Left kidney (tissue), 8 donors: ENCODE results near the gene UBAP2L. TPM values are rescaled to one million over a fixed set of nuclear protein-coding genes. Genes with fewer than 3 reads are reported as not detected.
A peak's percentile ranks its signal among the peaks of the same experiment; 100 is the strongest.

ENCODE experiments used
- DNase-seq: peaks from one replicate; pipeline ENCODE4 v3.0.0-alpha.2; 2013
- long read RNA-seq, 8 donors: transcript quantifications; one replicate each; lab custom pipeline, GENCODE V29; 2026
- polyA plus RNA-seq: library from polyadenylated mRNA; unstranded; fragments of 120-200 nt; gene quantifications from one replicate; pipeline ENCODE4 v1.2.1, GENCODE V29; 2013; ENCODE audit not compliant: insufficient read length

UBAP2L gene, protein sequence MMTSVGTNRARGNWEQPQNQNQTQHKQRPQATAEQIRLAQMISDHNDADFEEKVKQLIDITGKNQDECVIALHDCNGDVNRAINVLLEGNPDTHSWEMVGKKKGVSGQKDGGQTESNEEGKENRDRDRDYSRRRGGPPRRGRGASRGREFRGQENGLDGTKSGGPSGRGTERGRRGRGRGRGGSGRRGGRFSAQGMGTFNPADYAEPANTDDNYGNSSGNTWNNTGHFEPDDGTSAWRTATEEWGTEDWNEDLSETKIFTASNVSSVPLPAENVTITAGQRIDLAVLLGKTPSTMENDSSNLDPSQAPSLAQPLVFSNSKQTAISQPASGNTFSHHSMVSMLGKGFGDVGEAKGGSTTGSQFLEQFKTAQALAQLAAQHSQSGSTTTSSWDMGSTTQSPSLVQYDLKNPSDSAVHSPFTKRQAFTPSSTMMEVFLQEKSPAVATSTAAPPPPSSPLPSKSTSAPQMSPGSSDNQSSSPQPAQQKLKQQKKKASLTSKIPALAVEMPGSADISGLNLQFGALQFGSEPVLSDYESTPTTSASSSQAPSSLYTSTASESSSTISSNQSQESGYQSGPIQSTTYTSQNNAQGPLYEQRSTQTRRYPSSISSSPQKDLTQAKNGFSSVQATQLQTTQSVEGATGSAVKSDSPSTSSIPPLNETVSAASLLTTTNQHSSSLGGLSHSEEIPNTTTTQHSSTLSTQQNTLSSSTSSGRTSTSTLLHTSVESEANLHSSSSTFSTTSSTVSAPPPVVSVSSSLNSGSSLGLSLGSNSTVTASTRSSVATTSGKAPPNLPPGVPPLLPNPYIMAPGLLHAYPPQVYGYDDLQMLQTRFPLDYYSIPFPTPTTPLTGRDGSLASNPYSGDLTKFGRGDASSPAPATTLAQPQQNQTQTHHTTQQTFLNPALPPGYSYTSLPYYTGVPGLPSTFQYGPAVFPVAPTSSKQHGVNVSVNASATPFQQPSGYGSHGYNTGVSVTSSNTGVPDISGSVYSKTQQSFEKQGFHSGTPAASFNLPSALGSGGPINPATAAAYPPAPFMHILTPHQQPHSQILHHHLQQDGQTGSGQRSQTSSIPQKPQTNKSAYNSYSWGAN
- 210 TPM for polyA plus RNA-seq
- long read RNA-seq, donor 1, partial matches to known transcripts = 85 of 95 reads
- long read RNA-seq, donor 1, other reads (novel, unspliced or antisense) = 5 of 95 reads
- long read RNA-seq, donor 2, partial matches to known transcripts = 111 of 179 reads
- long read RNA-seq, donor 2, other reads (novel, unspliced or antisense) = 64 of 179 reads
- long read RNA-seq, donor 3, partial matches to known transcripts = 57 of 59 reads
- long read RNA-seq, donor 3, other reads (novel, unspliced or antisense) = 0 of 59 reads
- long read RNA-seq, donor 4, partial matches to known transcripts = 0 of 2 reads
- long read RNA-seq, donor 4, other reads (novel, unspliced or antisense) = 0 of 2 reads
- long read RNA-seq, donor 5, partial matches to known transcripts = 50 of 52 reads
- long read RNA-seq, donor 5, other reads (novel, unspliced or antisense) = 0 of 52 reads
- long read RNA-seq, donor 6, partial matches to known transcripts = 59 of 60 reads
- long read RNA-seq, donor 6, other reads (novel, unspliced or antisense) = 0 of 60 reads
- long read RNA-seq, donor 7, partial matches to known transcripts = 99 of 101 reads
- long read RNA-seq, donor 7, other reads (novel, unspliced or antisense) = 0 of 101 reads
- long read RNA-seq, donor 8, partial matches to known transcripts = 14 of 16 reads
- long read RNA-seq, donor 8, other reads (novel, unspliced or antisense) = 0 of 16 reads

DNA sequence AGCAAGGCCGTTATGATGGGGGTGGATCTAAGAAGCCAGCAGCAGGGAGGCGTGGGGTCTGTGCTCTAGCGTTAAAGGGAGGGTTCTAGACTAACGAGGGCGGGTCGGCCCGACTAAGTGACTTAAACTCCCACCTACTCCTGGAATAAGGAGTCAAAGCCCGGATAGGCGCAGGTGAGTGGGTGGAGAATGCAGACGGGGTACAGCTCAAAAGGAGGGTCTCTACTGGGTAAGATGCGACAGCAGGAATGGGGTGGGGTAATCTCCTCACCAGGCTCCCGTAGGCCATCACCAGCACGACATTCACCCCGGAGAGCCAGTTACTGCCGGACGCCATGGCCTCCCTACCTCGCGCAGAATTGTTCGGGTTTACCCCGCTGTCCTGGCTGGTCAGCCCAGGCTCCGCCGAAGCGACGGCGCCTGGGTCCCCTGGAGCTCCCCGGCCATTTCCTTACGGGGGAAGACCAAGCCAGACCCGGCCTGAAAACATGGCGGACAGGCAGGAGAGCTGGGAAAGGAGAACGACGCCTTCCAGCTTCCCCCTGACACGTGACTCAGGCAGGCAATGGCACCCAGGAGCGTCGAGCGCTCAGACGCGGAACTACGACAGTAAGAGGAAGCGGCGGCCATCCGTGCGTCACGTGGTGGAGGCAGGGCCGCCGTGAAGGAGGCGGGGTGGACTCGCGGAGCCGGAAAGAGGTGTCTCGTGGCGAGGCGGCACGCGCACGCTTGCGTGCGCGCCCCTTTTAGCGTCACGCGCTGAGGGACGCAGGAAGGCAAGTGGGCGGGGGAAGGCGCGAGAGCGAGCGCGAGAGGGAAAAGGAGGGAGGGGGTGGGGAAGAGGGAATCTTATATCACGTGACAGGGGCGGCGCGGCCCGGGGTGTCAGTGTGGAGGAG, at the start of gene UBAP2L:
TSS of gene UBAP2L (plus strand) at position 885 of the 899 bp plus-strand sequence. CDS start 4,169 bp downstream, outside the sequence.
- DNase-seq = peak; percentile 99

DNA sequence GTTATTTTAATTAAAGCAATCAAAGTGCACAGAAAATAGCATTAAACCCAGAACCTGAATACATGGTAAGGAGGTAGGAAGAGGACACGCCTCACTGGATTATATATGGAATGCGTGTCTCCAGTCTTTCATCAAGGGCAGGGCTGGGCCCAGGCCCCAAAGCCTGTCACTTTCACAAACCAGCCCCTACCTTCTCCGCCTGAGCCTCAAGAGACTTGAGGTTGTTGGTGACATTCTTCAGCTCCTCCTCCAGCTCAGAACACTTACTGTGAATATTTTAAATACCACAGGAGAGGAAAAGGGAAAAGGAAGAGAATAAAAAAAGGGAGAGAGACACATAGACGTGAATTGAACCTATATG, 49.6 kb upstream of the UBAP2L start:
- DNase-seq = no peak

DNA sequence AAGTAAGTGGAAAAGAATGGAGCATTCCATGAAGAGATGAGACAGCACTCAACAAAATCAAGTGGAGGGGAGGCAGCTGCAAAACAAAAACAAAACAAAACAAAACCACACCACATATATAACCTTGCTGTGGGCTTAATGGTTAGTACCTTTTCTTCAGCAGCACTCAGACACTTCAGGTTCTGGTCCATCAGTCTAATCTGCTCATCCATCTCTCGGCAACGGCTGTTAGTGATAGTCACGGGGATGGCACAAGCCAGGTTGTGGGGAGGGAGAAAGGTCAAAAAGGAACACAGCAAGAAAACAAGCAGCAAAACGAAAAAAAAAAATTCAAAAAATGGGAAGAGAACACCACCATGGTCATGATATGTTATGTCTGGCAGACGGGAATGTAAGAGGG, 48.9 kb upstream of the UBAP2L start:
- DNase-seq = no peak

DNA sequence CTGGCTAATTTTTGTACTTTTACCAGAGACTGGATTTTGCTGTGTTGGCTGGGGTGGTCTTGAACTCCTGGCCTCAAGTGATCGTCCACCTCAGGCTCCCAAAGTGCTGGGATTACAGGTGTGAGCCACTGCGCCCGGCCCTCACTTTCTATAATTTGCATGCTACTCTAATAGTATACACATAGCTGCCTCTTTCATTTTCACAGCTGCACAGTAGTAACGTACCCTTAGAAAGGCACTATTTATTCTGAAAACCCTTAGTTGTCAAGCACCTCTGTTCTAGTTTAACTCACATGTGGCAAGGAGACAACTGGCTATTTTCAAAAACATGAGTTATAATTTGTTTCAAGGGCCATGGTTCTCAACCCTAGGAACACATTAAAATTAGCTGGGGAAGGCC, 46.1 kb upstream of the UBAP2L start:
- DNase-seq = no peak

DNA sequence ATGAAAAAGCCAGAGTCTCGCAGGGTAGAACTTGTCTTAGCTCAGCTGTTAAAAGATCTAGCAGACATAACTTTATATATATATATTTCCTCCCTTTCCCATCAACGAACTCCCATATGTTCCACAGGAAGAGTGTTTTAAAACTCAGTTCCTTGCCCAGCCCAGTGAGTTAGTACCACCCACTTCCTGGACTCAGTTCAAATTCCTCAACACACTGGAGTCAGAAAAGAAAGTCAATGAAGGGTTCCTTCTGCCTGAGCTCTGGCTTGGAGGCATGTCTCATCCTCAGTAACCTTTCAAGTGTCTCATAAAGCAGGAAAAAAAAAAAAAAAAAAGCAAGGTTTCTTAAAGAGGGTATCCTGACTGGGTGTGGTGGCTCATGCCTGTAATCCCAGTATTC, 44.4 kb upstream of the UBAP2L start:
- DNase-seq = peak; percentile 46

DNA sequence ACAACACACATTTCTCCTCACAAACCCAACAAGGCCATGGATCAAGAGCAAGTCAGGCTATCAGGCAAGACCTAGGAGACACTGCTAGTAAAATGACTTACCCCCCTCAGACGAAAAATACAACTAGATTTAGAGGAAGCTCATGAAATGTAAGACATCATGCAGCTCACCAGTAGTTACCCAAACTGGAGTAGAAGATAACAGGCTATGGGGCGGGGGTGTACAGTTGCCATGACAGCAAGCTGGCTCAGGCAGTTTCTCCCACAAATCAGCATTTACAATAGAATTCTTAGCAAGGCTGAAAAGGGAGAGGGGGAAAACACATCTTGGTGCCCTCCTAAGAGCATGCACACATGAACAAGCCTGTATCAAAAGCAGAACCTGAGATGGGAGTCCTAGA, 42.7 kb upstream of the UBAP2L start:
- DNase-seq = no peak

DNA sequence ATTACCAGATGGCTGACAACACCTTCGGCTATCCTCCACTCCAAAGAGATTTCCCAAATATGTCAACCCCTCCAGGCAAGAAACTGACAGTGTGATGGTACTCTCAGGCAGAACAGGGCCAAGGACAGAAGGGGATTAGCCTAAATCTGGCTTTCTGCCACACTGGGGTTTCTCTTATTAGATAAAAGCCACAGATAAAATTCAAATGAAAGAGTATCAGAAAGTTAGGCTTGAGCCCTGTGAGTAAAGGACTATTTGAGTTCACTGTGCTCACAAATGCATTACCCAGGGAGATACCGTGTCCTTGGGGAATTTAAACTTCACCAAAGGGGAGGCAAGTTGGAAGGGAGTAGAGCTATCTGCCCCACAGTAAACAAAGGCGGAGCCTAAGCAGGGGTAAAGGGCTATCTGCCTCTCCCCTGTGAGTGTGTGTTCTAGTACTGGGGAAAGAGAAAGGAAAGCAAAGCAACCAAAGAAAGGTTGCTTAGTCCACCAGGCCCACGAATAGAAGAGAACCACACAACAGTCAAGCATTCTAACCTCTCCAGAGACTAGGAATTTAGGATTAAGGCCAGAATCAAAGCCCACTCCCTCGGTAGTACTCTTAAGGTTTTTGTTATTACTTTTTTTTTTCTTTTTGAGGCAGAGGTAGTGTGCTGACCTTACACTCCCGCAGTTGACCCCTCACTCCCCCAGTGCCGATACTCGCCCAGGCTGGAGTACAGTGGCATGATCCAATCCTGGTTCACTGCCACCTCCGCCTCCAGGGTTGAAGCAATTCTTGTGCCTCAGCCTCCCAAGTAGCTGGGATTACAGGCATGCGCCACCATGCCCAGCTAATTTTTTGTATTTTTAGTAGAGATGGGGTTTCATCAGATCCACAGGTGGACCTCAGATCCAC, 41.6 kb upstream of the UBAP2L start:
- DNase-seq = no peak

DNA sequence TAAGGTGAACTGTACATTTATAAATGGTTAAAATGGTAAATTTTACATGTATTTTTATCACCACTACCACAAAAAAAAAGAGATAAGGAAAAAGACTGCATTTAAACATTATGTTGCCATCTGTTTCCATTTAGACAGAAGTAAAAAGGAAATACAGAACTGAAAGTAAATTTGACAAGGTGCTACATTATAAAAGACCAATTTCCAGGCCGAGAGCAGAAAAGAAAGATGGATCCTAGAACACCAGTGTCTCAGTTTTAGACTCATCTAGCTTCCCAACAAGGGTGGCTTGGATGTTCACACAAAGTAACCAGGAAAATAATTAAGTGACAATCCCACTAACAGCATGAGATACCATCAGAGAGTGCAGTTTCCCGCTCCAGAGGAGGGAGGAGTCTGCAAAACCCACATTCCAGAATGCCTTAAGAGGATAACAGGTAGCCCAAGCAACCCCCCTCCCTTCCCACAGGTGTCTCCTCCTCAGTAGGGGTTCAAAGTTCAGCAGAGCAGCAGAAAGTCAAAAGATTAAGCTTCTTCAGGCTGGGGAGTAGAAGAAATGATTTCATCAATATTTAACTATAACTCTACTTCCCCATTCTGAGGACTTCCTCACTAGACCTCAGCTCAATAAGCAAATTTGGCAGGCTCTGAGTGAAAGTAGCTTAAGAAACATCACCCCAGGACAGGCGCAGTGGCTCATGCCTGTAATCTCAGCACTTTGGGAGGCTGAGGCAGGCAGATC, 40.6 kb upstream of the UBAP2L start:
- no peak for DNase-seq

DNA sequence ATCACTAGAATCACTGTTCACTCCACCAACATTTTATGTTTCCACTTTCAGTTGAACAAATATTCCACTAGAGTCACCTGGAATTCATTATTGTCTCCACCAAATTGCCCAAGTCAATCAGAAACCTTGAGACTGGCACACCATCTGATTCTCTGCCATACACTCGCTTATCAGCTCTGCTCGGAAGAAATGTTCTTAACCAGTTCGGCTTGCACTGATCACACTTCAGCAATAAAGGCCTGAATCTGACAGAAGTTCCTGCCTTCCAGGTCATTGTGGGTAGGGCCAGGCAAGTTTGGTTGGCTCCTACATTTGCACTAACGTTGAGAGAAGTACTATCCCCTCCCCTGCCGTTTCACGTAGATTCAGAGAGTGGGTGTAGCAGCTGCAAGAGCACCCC, 38.8 kb upstream of the UBAP2L start:
- no peak for DNase-seq

DNA sequence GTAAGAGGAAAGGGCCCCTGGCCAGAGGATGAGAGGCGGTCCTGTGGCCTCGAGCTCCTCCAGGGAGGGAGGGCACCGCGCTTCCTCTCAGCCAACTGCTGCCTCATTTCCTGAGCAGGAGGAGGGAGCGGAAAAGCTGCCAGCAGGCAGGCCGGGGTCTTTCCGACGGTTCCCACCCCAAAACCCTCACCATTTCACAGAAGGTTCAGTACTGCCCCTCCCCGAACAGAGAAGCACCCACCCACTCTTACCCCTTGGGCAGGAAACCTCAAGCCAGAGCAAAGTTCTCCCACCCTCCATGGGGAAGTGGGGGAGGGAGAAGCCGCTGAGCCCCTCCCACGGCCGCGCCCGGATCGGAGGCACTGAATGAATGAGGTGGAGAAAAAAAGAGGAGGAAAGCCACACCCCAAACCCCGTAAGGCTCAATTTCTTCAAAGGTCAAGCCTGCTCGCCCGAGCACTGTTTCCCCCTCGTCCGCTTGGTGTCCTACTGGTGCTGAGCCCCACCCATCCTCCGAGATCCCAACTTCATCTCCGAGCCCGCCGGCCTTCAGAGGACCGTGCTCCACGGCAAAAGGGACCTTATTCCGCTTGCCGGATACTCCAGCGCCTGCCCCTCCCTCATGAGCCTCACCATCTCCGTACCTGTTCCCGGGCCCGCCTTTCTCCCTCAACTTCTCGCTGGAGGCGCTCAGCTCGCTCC, 38.3 kb upstream of the UBAP2L start:
- DNase-seq = peak; percentile 27

DNA sequence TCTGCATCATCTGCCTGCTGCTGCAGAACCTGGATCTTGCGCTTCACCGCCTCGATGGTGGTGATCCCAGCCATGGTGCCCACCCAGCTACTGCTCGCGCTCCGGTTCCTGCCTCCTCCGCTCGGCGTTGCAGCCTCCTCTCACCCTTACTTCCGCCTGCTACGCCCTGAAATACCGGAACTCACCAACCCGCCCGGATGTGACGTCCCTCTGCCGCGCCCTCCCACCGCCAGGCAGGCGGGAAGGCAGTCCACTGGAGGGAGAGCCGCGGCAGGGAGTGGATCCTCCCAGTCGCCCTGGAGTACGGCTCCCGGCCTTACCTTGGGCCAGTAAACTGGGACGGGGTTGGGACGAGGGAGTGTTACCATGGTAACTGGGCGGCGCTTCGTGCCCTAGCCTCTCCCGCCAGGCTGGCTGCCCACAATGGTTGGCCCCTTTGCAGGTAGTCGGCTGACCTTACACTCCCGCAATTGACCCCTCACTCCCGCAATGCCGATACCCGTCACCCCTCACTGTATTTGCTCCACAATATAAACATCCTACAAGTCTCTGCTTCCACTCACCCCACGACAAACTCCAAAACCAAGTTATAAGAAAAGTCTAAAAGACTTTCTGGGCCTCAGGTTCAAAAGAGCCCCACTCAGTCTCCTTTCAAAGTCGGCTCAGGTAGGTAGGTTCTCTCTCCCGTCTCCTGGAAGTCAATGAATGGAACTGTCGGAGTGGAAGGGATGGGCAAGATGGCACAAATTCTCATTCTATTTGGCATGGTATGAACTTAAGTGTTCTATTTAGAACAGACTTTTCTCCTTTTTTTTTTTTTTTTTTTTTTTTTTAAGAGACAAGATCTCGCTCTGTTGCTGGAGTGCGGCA, 37.5 kb upstream of the UBAP2L start:
- DNase-seq = peak; percentile 94

DNA sequence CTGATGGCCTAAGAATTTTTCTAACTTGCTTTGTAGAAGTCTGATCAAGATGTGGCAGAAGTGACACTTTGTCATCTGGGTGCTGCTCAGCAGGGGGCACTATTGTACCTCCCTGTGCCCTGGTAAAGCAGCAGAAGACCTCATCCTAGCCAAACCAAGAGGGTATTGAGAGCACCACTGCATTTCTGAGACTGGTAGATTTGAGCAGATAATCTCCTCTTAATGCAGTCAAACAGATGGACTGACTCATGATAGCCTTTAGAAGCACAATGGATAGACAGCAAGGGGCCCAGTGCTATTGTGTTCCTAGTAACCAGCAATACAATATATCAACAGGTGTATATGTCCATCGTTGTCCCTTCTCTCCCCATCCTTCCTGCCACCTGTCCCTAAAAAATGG, 34.6 kb upstream of the UBAP2L start:
- no peak for DNase-seq

DNA sequence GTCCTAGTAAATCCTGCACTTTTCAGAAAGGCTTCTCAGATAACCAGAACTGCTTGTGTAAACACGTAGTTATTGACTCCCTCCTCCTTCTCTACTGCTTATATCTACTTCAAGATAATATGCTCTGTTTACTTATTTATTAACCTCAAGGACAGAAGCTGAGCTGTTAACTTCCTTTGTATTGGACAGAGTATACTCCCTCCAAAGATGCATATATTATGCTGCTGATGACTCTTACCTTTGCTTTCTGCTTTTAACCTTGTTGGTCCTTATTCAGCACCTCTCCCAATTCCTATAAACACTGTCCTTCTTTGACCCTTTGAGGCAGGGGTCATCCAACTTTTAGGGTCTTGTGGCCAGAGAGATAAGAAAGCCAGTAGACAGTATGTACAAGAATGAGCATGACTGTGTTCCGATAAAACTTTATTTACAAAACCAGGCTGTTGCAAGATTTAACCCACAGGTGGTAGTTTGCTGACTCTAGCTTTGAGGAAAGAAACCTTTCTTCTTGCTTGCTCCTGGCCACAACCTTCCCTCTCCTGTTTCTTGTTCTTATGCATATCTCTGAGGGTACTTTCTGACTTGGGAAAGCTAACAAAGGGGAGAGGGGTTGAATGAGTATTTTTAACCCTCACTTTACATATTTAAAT, 33.8 kb upstream of the UBAP2L start:
- DNase-seq = no peak

DNA sequence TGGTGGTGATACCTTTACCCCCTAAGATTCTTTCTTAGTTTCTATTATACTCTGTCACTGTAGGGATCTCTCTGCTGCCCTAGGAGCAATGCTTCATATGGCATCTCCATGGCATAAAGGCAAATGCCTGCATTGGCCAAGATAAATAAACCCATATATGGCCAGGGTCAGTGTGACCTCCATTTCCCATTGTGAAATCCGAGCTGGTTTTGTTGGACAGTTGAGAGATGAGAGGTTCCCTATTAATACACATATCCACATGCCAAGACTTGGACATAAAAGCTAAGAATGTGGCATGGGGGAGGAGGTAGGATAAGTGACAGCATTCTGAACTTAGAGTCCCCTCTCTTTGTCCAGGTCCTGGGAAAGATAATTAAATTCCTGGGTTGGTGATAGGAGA, 30.2 kb upstream of the UBAP2L start:
- DNase-seq = no peak

DNA sequence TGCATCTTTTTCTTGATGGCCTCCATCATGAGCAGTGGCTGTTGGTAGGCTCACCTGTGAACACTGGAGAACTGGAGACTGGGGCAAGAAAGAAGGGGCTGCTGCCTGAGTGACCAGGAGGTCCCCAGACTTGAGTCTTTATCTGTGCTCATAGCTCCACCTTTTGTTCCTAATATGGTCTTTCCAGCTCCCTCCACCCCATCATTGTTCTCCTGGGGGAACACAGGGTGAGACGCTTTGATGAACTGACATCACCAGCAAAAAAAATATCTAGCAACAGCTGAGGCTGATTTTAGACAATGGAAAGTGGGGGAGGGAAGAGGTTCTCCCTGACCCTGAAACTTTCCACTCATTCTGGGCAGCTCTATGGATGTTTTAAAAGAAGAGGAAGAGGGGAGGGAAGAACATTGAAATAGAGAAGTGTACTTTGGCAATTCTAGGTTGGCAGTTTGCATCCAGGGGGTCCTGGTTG, 28.7 kb upstream of the UBAP2L start, which contains the start of gene TPM3:
TSS of gene TPM3 (minus strand) at position 111 of the 472 bp plus-strand sequence. CDS start at position 29, 82 bp downstream.
- no peak for DNase-seq

DNA sequence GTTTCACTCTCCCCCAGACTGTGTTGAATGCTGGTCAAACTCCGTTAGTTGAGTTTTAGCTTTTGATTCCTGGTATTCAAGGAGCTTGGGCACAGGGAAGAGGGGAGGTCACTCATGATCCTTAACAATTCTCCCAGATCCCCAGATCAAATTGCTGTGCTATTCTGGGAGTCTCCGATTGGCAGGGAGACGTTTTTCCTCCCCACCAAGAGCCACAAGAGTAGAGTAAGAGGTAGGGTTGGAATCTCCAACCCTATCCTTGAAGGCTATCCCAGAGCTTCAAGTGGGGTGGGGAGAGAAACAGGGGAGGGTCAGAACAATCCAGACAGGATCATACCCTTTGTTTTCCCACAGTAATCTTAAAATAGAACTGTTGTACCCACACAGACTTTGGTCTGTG, 28.3 kb upstream of the UBAP2L start:
- no peak for DNase-seq
